Stomach (tissue), 4 donors: Measurements from ENCODE around the gene SLC22A13.
A peak's percentile ranks its signal among the peaks of the same experiment; 100 is the strongest.

Experiments used
- CTCF ChIP-seq, 7 experiments: fragments of 450-650 bp in 4 of 7; fragments of 200-600 bp in 3 of 7; sonication (generic) in 3 of 7; IDR thresholded peaks; one replicate each; pipeline ENCODE4 v1.5.1; 2016 to 2019; ENCODE audit warnings: antibody characterized with exemption in 7 of 7, control low read depth in 2 of 7, mild to moderate bottlenecking in 1 of 7
- POLR2A ChIP-seq, 4 donors: fragments of 450-650 bp; IDR thresholded peaks; one replicate each; pipeline ENCODE4 v1.6.1; 2016; ENCODE audit warnings: antibody characterized with exemption in 4 of 4, control low read depth in 2 of 4, mild to moderate bottlenecking in 1 of 4, moderate library complexity in 1 of 4

- TF ChIP-seq CTCF (IDR thresholded peaks at IDR 0.05) = peak in 1 of 7 experiments; percentile 12
- no peak for TF ChIP-seq POLR2A (IDR thresholded peaks at IDR 0.05)
Observed at GRCh38 chr3:38297947-38298711, 32.5 kb downstream of the SLC22A13 start.
